Measurements from ENCODE around the gene ZNF732. TPM values are rescaled to one million over a fixed set of nuclear protein-coding genes. Genes with fewer than 3 reads are reported as not detected.

ZNF732 gene
- polyA plus RNA-seq, 1 donor from 2014 or later: 0.26 TPM

DNA sequence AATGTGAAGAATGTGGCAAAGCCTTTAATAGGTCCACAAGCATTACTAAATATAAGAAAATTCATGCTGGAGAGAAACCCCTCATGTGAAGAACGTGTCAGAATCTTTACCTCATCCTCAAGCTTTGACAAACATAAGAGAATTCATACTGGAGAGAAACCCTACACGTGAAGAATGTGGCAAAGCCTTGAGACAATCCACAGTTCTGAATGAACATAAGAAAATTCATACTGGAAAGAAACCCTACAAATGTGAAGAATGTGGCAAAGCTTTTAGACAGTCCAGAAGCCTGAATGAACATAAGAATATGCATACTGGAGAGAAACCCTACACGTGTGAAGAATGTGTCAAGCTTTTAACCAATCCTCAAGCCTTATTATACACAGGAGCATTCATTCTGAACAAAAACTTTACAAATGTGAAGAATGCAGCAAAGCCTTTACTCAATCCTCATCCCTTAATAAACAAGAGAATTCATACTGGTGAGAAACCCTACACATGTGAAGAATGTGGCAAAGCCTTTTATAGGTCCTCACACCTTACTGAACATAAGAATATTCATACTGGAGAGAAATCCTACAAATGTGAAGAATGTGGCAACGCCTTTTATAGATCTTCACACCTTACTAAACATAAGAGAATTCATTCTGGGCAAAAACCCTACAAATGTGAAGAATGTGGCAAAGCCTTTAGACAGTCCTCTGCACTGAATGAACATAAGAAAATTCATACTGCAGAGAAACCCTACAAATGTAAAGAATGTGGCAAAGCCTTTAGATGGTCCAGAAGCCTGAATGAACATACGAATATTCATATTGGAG, 51.1 kb downstream of the ZNF732 start:
- no peak overlapping the region for H3K4me2 ChIP-seq (ENCODE audit: low read length)
- H3K4me3 ChIP-seq (ENCODE audit: low read length): no peak overlapping the region
- H3K27ac ChIP-seq (ENCODE audit: low read length): no peak overlapping the region
- no peaks in the 10 kb centered on the region for H3K9me2 ChIP-seq (ENCODE audit: insufficient read depth, low read length)
- H3K79me2 ChIP-seq (replicated peaks; ENCODE audit: insufficient read depth, low read length): no peaks in the 10 kb centered on the region
- no peaks in the 10 kb centered on the region for H4K20me1 ChIP-seq (ENCODE audit: insufficient read depth)
- H3F3A ChIP-seq (ENCODE audit: insufficient read depth, low read length, poor library complexity, severe bottlenecking): no peaks in the 10 kb centered on the region
- TF ChIP-seq, protein P1, sequence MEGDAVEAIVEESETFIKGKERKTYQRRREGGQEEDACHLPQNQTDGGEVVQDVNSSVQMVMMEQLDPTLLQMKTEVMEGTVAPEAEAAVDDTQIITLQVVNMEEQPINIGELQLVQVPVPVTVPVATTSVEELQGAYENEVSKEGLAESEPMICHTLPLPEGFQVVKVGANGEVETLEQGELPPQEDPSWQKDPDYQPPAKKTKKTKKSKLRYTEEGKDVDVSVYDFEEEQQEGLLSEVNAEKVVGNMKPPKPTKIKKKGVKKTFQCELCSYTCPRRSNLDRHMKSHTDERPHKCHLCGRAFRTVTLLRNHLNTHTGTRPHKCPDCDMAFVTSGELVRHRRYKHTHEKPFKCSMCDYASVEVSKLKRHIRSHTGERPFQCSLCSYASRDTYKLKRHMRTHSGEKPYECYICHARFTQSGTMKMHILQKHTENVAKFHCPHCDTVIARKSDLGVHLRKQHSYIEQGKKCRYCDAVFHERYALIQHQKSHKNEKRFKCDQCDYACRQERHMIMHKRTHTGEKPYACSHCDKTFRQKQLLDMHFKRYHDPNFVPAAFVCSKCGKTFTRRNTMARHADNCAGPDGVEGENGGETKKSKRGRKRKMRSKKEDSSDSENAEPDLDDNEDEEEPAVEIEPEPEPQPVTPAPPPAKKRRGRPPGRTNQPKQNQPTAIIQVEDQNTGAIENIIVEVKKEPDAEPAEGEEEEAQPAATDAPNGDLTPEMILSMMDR (IDR thresholded peaks at IDR 0.05; ENCODE audit: poor library complexity, severe bottlenecking): no peak
- no peak for TF ChIP-seq EZH2 (IDR thresholded peaks at IDR 0.05; ENCODE audit: borderline replicate concordance, insufficient read depth, low read length, poor library complexity, severe bottlenecking)
- H3K9ac ChIP-seq (ENCODE audit: low read length): no peak overlapping the region
- H3K36me3 ChIP-seq (ENCODE audit: insufficient read depth, low read length): no peaks in the 10 kb centered on the region
- no peaks in the 10 kb centered on the region for H3K27me3 ChIP-seq (ENCODE audit: insufficient read depth, low read depth, low read length)
- H2AFZ ChIP-seq (ENCODE audit: low read depth, low read length): no peak overlapping the region
- H3K9me3 ChIP-seq (ENCODE audit: low read length): peaks cover 23% of the 10 kb centered on the region

DNA sequence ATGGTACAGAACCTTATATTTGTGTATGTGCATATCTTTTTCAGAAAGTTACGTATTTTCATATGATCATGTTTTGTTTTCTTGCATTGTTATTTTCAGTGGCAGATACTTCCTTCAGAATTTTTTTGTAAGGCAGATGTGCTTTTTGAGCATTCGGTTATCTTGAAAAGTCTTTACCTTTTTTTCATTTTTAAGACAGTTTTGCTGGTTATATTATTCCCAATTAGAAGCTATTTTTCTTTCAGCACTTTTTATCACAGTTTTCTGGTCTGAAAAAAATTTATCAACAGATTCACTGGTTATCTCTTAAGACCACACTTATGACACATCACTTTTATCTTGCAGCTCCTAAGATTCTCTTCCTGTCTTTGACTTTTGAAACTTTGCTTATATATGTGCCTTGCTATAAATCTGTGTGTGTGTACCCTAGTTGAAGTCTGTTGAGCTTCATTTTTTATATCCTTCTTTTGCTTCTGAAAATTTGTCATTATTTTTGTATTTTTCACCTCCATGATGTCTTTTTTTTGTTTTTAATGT, 53.1 kb downstream of the ZNF732 start:
- TF ChIP-seq RAD21 (conservative IDR thresholded peaks at IDR 0.05) (no peak), TAF1 (IDR thresholded peaks at IDR 0.05; ENCODE audit: low read depth) (no peak), EP300 (conservative IDR thresholded peaks at IDR 0.05; ENCODE audit: poor library complexity, severe bottlenecking) (no peak), POLR2AphosphoS5 (IDR thresholded peaks at IDR 0.05) (no peak), REST (IDR thresholded peaks at IDR 0.05; ENCODE audit: borderline replicate concordance) (no peak)
- TF ChIP-seq, protein P1 (IDR thresholded peaks at IDR 0.05; ENCODE audit: poor library complexity, severe bottlenecking): no peak
- peaks cover 27% of the 10 kb centered on the region for H3K9me3 ChIP-seq (ENCODE audit: low read length)
- no peak overlapping the region for H3K27ac ChIP-seq (ENCODE audit: low read length)

More for the DNA sequence above, 53.1 kb downstream of the ZNF732 start:
- Histone ChIP-seq H3K4me2 (ENCODE audit: low read length) (no peak overlapping the region), H3F3A (ENCODE audit: insufficient read depth, low read length, poor library complexity, severe bottlenecking) (no peaks in the 10 kb centered on the region), H4K20me1 (ENCODE audit: insufficient read depth) (no peaks in the 10 kb centered on the region), H3K27me3 (ENCODE audit: insufficient read depth, low read depth, low read length) (no peaks in the 10 kb centered on the region), H2AFZ (ENCODE audit: low read depth, low read length) (no peak overlapping the region), H3K9ac (ENCODE audit: low read length) (no peak overlapping the region), H3K36me3 (ENCODE audit: insufficient read depth, low read length) (no peaks in the 10 kb centered on the region), H3K79me2 (replicated peaks; ENCODE audit: insufficient read depth, low read length) (no peaks in the 10 kb centered on the region), H3K9me2 (ENCODE audit: insufficient read depth, low read length) (no peaks in the 10 kb centered on the region), H3K4me3 (ENCODE audit: low read length) (no peak overlapping the region)

Measured in neural cell (in vitro differentiated cells).